KBM-7 (cell line): Measurements from ENCODE around the gene ZNF726.
"Not testable (repeated sequence)": the region's sequence is repeated elsewhere in the genome, so short reads cannot be mapped to it uniquely, and the experiment has no call there.

Experiments used
- DNase-seq: peaks from one replicate; pipeline ENCODE4 v3.0.0-alpha.2; 2015
- in situ Hi-C: fragments of 300-500 bp; cut with MboI; formaldehyde crosslinking; loops from 2 replicates; pipeline ENCODE4 v1.14.3; 2020; ENCODE audit warnings: low sequenced_read_pairs, low pct_unique_long_range_greater_than_20kb, mixed read lengths

The ZNF726 gene

GRCh38 chr19:23914402-23915286 lies at the start of gene ZNF726:
TSS of gene ZNF726 (plus strand) at chr19:23914886. CDS start at chr19:23914995, 109 bp downstream.
- peak; percentile 95 for DNase-seq
- in situ Hi-C loops, result no loop called here

DNA sequence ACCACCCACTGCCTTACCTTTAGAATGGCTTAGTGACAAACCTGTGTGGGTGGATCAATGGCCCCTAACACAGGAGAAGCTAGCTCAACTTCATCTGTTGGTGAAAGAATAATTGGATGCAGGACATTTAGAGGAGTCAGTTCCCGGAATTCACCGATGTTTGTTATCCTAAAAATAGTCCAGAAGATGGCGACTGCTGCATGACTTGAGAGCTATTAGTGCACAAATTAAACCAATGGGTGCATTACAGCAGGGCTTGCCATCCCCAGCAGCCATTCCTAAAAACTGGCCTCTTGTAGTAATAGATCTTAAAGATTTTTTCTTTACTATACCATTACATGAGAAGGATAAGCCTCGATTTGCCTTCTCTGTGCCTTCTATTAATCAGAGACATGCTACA lies 46.8 kb upstream of the ZNF726 start:
- in situ Hi-C loops, result no loop called here
- DNase-seq, result no peak

- DNase-seq, result no peak
- in situ Hi-C loops, result no loop called here
Measured at GRCh38 chr19:23868630-23869029, 46.1 kb upstream of the ZNF726 start.

- no peak for DNase-seq
- in situ Hi-C loops, result loop anchor here (5.0 kb wide), 1 partner anchor 95 kb away; no protein-coding TSS in a partner anchor
Measured at GRCh38 chr19:23872282-23872919, 42.3 kb upstream of the ZNF726 start.

DNA sequence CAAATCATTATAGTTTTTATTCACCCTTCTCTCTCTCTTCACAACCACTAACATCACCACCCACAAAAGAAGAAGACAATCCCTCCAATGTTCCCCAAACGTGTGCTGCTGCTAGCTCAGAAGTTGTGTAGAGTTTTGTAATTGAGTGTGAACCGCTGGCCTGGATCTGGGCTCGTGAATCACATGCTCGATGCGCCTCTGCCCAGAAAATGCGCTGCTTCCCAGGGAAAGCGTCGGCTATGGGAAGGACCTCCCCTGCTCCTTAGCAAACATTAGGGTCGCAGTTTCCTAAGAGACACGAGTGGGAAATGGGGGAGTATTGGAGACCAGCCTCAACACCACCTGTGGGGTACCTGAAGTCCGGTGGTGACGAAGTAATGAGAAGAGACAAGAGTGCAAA lies 38.4 kb upstream of the ZNF726 start:
- DNase-seq, result no peak
- in situ Hi-C loops, result no loop called here

GRCh38 chr19:23876756-23877155 lies 37.9 kb upstream of the ZNF726 start:
- in situ Hi-C loops, DNase-seq: not testable (repeated sequence)

DNA sequence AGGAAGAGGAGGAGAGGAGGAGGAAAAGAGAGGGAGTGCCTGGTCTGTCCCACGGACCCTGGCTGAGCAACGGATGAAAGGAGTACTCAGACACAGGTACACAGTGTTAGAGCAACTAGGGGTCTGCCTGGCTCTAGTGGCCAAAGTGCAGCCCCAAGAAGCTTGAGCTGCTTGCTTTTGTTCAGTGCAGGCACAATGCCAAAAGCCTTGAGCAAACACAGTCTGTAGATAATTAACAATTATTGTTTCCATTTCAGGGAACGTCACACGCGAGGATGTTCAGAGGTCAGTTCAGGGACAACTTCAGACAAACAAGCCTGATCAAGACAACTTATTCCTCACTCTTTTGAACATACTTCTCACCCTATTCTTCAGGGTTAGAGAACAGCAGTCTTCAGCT lies 32.2 kb upstream of the ZNF726 start:
- in situ Hi-C loops, result no loop called here
- DNase-seq, result no peak

- no peak for DNase-seq
- in situ Hi-C loops, result no loop called here
Measured at GRCh38 chr19:23884363-23884762, 30.3 kb upstream of the ZNF726 start.

DNA sequence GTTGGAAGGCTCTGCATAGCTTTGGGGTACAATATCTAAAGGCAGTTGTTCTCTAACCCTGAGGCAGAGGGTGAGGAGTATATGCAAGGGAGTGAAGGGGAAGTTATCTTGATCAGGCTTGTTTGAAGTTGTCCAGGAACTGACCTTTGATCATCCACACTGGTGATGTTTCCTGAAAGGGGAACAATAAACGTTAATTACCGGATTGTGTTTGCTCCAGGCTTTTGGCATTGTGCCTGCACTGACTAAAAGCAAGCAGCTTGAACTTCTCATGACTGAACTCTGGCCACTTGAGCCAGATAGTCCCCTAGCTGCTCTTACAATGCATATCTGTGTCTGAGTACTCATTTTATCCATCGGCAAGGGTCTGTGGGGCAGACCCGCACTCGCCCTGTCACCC lies 27.0 kb upstream of the ZNF726 start:
- in situ Hi-C loops, result no loop called here
- DNase-seq, result peak; percentile 3

DNA sequence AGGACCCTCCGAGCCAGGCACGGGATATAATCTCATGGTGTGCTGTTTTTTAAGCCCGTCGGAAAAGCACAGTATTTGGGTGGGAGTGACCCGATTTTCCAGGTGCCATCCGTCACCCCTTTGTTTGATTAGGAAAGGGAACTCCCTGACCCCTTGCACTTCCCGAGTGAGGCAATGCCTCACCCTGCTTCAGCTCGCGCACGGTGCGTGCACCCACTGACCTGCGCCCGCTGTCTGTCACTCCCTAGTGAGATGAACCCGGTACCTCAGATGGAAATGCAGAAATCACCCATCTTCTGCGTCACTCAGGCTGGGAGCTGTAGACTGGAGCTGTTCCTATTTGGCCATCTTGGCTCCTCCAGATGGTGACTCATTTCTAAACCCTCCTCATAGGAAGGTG lies 18.6 kb upstream of the ZNF726 start:
- DNase-seq, in situ Hi-C loops: not testable (repeated sequence)

GRCh38 chr19:23896912-23897311 lies 17.8 kb upstream of the ZNF726 start:
- DNase-seq, result no peak
- in situ Hi-C loops, result no loop called here

DNA sequence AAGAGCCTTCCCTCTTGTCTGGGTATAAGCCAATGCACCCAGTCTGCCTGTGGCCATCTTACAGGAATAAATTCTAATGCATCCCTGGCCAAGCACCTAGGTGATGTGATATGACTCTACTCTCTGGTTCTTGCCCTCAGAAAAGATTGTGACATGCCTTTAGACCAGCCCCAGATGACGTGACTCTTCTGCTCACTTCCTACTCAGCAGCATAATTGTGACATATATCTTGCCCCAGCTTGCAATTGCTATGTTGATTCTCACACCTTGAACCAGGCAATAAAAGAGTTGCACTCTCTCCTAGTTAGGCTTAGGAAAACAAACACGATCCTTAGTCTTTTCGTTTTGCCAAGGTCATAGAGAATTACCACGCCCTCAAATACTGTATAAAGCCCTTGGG lies 13.3 kb upstream of the ZNF726 start:
- in situ Hi-C loops, result no loop called here

GRCh38 chr19:23904406-23904805 lies 10.3 kb upstream of the ZNF726 start:
- in situ Hi-C loops, result no loop called here
- DNase-seq, result no peak

More for the DNA sequence above, 13.3 kb upstream of the ZNF726 start:
- no peak for DNase-seq

DNA sequence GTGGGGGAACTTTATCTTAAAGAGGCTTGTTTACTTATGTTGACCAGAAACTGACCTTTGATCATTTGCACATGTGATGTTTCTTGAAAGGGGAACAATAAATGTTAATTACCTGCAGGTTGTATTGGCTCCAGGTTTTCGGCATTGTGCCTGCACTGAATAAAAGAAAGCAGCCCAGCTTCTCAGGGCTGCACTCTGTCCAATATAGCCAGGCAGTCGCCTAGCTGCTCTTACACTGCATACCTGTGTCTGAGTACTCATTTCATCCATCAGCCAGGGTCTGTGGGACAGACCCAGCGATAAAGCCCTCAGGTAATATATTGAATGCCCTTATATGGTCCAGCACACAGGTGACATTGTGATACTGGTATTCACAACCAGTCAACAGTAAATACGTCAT lies 8.9 kb upstream of the ZNF726 start:
- DNase-seq, result no peak
- in situ Hi-C loops, result no loop called here

- no peak for DNase-seq
- in situ Hi-C loops, result no loop called here
Measured at GRCh38 chr19:23906835-23907234, 7.9 kb upstream of the ZNF726 start.

GRCh38 chr19:23908165-23908564 lies 6.5 kb upstream of the ZNF726 start:
- in situ Hi-C loops, result no loop called here
- DNase-seq, result no peak

DNA sequence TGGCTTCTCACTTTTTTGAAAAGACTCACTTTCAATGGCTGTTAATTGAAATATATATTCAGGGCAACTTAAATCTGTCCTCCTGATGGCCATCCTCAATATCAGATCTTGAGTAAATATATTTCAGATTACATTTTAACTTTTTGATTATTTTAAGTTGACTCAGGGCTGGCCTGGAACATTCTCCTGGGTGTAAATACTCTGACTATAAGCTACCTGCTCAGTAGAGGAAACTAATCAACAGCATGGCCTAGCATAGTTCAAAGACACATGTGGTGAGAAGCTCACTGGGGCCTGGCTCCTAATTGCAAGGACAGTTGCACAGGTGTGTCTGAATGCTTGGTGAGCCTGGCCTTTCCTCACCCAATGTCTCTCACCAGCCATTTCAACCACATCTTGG lies 5.5 kb upstream of the ZNF726 start:
- no peak for DNase-seq
- in situ Hi-C loops, result no loop called here

DNA sequence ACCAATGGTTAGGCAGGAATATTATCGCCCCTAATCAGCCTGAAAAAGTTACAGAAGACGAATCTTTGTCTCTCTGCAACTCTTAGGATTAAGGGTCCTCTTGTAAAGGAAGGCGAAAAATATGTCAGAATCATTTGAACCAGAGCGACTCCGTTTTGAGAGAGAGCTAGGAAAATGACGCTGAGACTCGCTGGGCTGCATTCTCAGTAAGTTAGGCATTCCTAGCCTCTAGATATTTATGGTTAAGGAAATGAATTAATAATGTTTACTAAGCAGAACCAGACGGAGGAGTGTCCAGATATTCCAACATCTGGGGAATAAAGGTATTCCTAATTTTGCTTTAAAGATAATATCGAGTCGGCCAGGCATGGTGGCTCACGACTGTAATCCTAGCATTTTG lies 755 bp upstream of the ZNF726 start:
- in situ Hi-C loops, result no loop called here
- no peak for DNase-seq

GRCh38 chr19:23916991-23917390 lies 2.3 kb downstream of the ZNF726 start:
- DNase-seq, result no peak
- in situ Hi-C loops, result no loop called here

- no peak for DNase-seq
- in situ Hi-C loops, result no loop called here
Measured at GRCh38 chr19:23917856-23918255, 3.2 kb downstream of the ZNF726 start.

DNA sequence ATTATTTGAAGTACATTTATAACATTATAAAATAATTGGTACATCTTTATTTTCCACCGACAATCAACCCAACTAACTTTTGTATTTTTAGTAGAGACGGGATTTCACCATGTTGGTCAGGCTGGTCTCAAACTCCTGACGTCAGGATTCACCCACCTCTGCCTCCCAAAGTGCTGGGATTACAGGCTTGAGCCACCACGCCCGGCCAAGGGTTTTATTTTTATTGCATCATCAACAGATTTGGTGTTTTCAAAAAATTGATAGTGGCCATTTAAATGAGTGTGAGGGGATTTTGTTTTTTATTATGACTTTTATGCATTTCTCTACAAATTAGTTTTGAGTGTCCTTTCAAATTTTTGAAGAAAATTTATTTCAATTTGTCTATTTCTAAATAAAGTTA lies 10.6 kb downstream of the ZNF726 start:
- in situ Hi-C loops, result no loop called here
- no peak for DNase-seq
